OCI-LY1 (cell line): Measurements from ENCODE around the gene SLC25A21.

Source experiments
- EZH2 ChIP-seq: fragments of 200-600 bp; sonication (generic), shearing (Covaris generic); IDR thresholded peaks from 2 replicates; pipeline ENCODE4 v1.8.0; 2017; ENCODE audit warnings: borderline replicate concordance, mixed run types, mild to moderate bottlenecking, antibody characterized with exemption, low read length, moderate library complexity, mixed read lengths
- TF ChIP-seq, protein P1 (sequence below): fragments of 200-600 bp; sonication (generic), shearing (Covaris generic); IDR thresholded peaks from 2 replicates; pipeline ENCODE4 v1.5.1; 2017; ENCODE audit warnings: mild to moderate bottlenecking, antibody characterized with exemption, low read length, moderate library complexity, mixed read lengths

GRCh38 chr14:37078131-37078530 is 94.3 kb downstream of the SLC25A21 start:
- no peak for TF ChIP-seq EZH2
- TF ChIP-seq, protein P1, sequence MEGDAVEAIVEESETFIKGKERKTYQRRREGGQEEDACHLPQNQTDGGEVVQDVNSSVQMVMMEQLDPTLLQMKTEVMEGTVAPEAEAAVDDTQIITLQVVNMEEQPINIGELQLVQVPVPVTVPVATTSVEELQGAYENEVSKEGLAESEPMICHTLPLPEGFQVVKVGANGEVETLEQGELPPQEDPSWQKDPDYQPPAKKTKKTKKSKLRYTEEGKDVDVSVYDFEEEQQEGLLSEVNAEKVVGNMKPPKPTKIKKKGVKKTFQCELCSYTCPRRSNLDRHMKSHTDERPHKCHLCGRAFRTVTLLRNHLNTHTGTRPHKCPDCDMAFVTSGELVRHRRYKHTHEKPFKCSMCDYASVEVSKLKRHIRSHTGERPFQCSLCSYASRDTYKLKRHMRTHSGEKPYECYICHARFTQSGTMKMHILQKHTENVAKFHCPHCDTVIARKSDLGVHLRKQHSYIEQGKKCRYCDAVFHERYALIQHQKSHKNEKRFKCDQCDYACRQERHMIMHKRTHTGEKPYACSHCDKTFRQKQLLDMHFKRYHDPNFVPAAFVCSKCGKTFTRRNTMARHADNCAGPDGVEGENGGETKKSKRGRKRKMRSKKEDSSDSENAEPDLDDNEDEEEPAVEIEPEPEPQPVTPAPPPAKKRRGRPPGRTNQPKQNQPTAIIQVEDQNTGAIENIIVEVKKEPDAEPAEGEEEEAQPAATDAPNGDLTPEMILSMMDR = no peak
